HCT116 (cell line): ENCODE measurements around the gene GPNMB. TPM values are rescaled to one million over a fixed set of nuclear protein-coding genes. Genes with fewer than 3 reads are reported as not detected.

Source experiments
- ATAC-seq: fragments of 200-7000 bp; cut with Tn5 transposase; 2 replicates; pipeline ENCODE4 v1.9.1; 2020; ENCODE audit warnings: mild to moderate bottlenecking, moderate library complexity
- BruUV-seq: library from RNA; stranded (reverse); fragments of 400-500 nt; replicated peaks from 2 replicates; lab custom pipeline; 2021; lab: Mats Ljungman, UMichigan
- CTCF ChIA-PET: fragments of 300-600 bp; sonication (Branson Sonifier 250); formaldehyde crosslinking; loops from one replicate; lab custom pipeline; 2021; ENCODE audit warnings: antibody characterized with exemption; lab: Charles Lee
- POLR2A ChIA-PET: fragments of 300-600, 350-600 bp; sonication (Branson Sonifier 250); formaldehyde crosslinking; loops from one replicate; lab custom pipeline; 2021; ENCODE audit warnings: antibody characterized with exemption; lab: Charles Lee
- RAD21 ChIA-PET, 2 experiments: fragments of 300-600 bp; sonication (Branson Sonifier 250); formaldehyde crosslinking; loops; one replicate each; lab custom pipeline; 2023; ENCODE audit warnings: low total read pairs in 2 of 2; ENCODE audit not compliant: uncharacterized antibody in 2 of 2, unreplicated experiment in 2 of 2, low non-redundant PET in 1 of 2; lab: Charles Lee
- DNase-seq: peaks from one replicate; pipeline ENCODE4 v3.0.0-alpha.2; 2010; ENCODE audit warnings: low read depth, low spot score
- H2AFZ ChIP-seq: fragments of 200-600 bp; shearing (Covaris generic), sonication (generic); 2 replicates; pipeline ENCODE4 v1.6.1; 2017; ENCODE audit warnings: low read depth, mixed run types, mixed read lengths, antibody characterized with exemption, low read length; ENCODE audit not compliant: poor library complexity, severe bottlenecking
- H3K27ac ChIP-seq: 2 replicates; pipeline ENCODE4 v1.5.1; 2012; ENCODE audit warnings: low read depth, low read length
- H3K27me3 ChIP-seq: fragments of 200-600 bp; sonication (generic); 2 replicates; pipeline ENCODE4 v1.6.1; 2016; ENCODE audit warnings: mixed run types, low read length, mixed read lengths; ENCODE audit not compliant: insufficient read depth
- H3K36me3 ChIP-seq, 2 experiments: fragments of 200-500 bp in 1 of 2; fragments of 200-600 bp in 1 of 2; sonication (Bioruptor generic) in 1 of 2; sonication (generic) in 1 of 2; 2 replicates each; pipeline versions ENCODE4 v1.5.1 to v1.6.1; 2014 to 2016; ENCODE audit warnings: low read length in 2 of 2, inconsistent platforms in 1 of 2, mixed read lengths in 1 of 2, mixed run types in 1 of 2; ENCODE audit not compliant: insufficient read depth in 2 of 2, control insufficient read depth in 1 of 2
- H3K4me1 ChIP-seq, 2 experiments: fragments of 200-600 bp in 1 of 2; sonication (generic) in 1 of 2; 2 replicates each; pipeline versions ENCODE4 v1.5.1 to v1.6.1; 2012 to 2017; ENCODE audit warnings: low read length in 2 of 2, inconsistent platforms in 1 of 2, mild to moderate bottlenecking in 1 of 2, mixed read lengths in 1 of 2, mixed run types in 1 of 2, moderate library complexity in 1 of 2; ENCODE audit not compliant: insufficient read depth in 2 of 2, control insufficient read depth in 1 of 2
- H3K4me2 ChIP-seq: fragments of 200-600 bp; sonication (generic); 2 replicates; pipeline ENCODE4 v1.6.1; 2017; ENCODE audit warnings: mixed run types, low read length, mixed read lengths
- H3K4me3 ChIP-seq, 2 experiments: fragments of 200-600 bp in 1 of 2; sonication (generic) in 1 of 2; replicated peaks in 1 of 2; 2 replicates each; pipeline ENCODE4 v1.5.1; 2011 to 2016; ENCODE audit warnings: low read length in 2 of 2, control low read depth in 1 of 2, low read depth in 1 of 2, mild to moderate bottlenecking in 1 of 2, mixed read lengths in 1 of 2, mixed run types in 1 of 2
- H3K79me2 ChIP-seq: fragments of 200-600 bp; sonication (generic); 2 replicates; pipeline ENCODE4 v1.6.1; 2017; ENCODE audit warnings: mild to moderate bottlenecking, mixed run types, low read length, moderate library complexity, mixed read lengths; ENCODE audit not compliant: insufficient read depth
- H3K9ac ChIP-seq: fragments of 200-600 bp; sonication (generic); 2 replicates; pipeline ENCODE4 v1.6.1; 2016; ENCODE audit warnings: low read length, mixed read lengths
- H3K9me2 ChIP-seq: fragments of 200-600 bp; sonication (generic), shearing (Covaris generic); 2 replicates; pipeline ENCODE4 v1.6.1; 2017; ENCODE audit warnings: mixed run types, mild to moderate bottlenecking, moderate library complexity; ENCODE audit not compliant: insufficient read depth
- H3K9me3 ChIP-seq, 2 experiments: fragments of 200-500 bp in 1 of 2; fragments of 200-600 bp in 1 of 2; sonication (Bioruptor generic) in 1 of 2; sonication (generic) in 1 of 2; 2 replicates each; pipeline ENCODE4 v1.6.1; 2014 to 2017; ENCODE audit warnings: low read length in 2 of 2, mixed read lengths in 2 of 2, inconsistent platforms in 1 of 2, low read depth in 1 of 2, mild to moderate bottlenecking in 1 of 2, mixed run types in 1 of 2, moderate library complexity in 1 of 2; ENCODE audit not compliant: control insufficient read depth in 1 of 2, insufficient read depth in 1 of 2
- H4K20me1 ChIP-seq: fragments of 200-600 bp; sonication (generic), shearing (Covaris generic); 2 replicates; pipeline ENCODE4 v1.6.1; 2017; ENCODE audit warnings: mixed run types, mild to moderate bottlenecking, moderate library complexity; ENCODE audit not compliant: insufficient read depth
- CEBPB ChIP-seq: IDR thresholded peaks from 2 replicates; pipeline ENCODE4 v1.6.1; 2012; ENCODE audit warnings: low read depth
- EGR1 ChIP-seq: IDR thresholded peaks from 2 replicates; pipeline ENCODE4 v1.6.1; 2012; ENCODE audit warnings: low read depth
- EZH2 ChIP-seq: fragments of 200-600 bp; sonication (generic); IDR thresholded peaks from 2 replicates; pipeline ENCODE4 v1.6.1; 2017; ENCODE audit warnings: antibody characterized with exemption, mixed run types
- RAD21 ChIP-seq: IDR thresholded peaks from 2 replicates; pipeline ENCODE4 v1.6.1; 2012; ENCODE audit warnings: low read depth, mild to moderate bottlenecking
- SIN3A ChIP-seq: IDR thresholded peaks from 2 replicates; pipeline ENCODE4 v1.6.1; 2012; ENCODE audit warnings: low read depth
- SRF ChIP-seq: IDR thresholded peaks from 2 replicates; pipeline ENCODE4 v1.6.1; 2012; ENCODE audit warnings: low read depth
- TCF7L2 ChIP-seq: IDR thresholded peaks from 2 replicates; pipeline ENCODE4 v1.7.0; 2011; ENCODE audit warnings: borderline replicate concordance, inconsistent platforms; ENCODE audit not compliant: insufficient read depth, insufficient read length; ENCODE audit errors: extremely low read depth
- YY1 ChIP-seq: IDR thresholded peaks from 2 replicates; pipeline ENCODE4 v1.6.1; 2011; ENCODE audit warnings: low read length, low read depth, moderate library complexity, mild to moderate bottlenecking; ENCODE audit not compliant: insufficient replicate concordance; ENCODE audit errors: extremely low read depth
- intact Hi-C: fragments of 100-400 bp; cut with micrococcal nuclease; formaldehyde crosslinking; loops from 2 replicates; pipeline ENCODE4 v1.10.0; 2022
- total RNA-seq: library from RNA; stranded (reverse); gene quantifications from one replicate; pipeline ENCODE4 v1.2.1, GENCODE V29; 2021; ENCODE audit not compliant: unreplicated experiment
- TF ChIP-seq, protein P1 (sequence below): IDR thresholded peaks from 2 replicates; pipeline ENCODE4 v1.6.1; 2012

GPNMB gene
- total RNA-seq, 1 experiment from 2014 or later: 2.8 TPM

DNA sequence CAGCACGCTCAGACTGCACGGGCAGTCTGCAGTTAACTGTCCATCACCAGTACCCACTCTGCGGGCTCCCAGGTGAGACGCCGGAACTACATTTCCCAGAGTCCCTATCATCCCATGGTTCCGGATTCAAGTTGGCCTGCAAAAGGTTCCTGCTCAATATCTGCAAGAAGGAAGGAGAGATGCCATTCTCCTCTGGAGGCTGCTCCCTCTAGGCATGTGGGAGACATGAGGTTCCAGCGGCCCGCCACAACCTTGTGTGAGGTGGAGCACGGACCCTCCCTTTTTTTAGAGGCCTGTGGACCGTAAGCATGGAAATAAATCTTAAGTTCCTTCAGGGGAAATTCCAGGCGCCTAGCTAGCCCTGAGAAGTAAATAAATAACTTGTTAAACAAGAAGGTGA lies 35.0 kb upstream of the GPNMB start:
- no peaks in the 10 kb centered on the region for H3K79me2 ChIP-seq
- H3K9ac ChIP-seq: no peak overlapping the region
- H3K4me1 ChIP-seq: no peaks in the 10 kb centered on the region
- no peak overlapping the region for H3K27ac ChIP-seq
- H3K9me2 ChIP-seq: no peaks in the 10 kb centered on the region
- DNase-seq: no peak
- H4K20me1 ChIP-seq: no peaks in the 10 kb centered on the region
- RAD21 ChIA-PET: no interaction called here
- no TSS peak for BruUV-seq
- H3K4me3 ChIP-seq: no peak overlapping the region
- H3K4me2 ChIP-seq: no peak overlapping the region
- TF ChIP-seq YY1: no peak
- TF ChIP-seq TCF7L2: no peak
- TF ChIP-seq, all 23 proteins: peak for 0
- Histone ChIP-seq H3K36me3 (no peaks in the 10 kb centered on the region), H3K27me3 (no peaks in the 10 kb centered on the region), H3K9me3 (no peaks in the 10 kb centered on the region), H2AFZ (no peak overlapping the region)
- ChIA-PET POLR2A (no interaction called here), CTCF (no interaction called here)
- no peak for ATAC-seq
- intact Hi-C loops: no loop called here

DNA sequence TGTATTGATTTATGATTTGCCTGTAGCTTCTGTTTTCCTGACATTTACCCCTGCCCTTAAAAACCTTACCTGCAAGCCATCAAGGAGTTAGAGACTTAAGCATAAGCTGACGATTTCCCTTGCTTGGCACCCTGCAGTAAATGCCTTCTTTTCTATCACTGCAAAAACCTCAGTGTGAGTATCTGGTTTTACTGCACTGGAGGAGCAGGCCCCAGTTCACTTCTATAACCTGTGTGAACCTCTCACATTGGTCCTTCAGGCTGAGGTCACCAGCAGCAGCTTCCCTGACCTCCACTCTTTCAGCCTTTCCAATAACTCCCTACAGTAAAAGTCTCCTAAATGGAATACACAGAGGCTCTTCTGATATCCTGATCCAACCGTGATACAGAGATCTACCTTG lies 34.2 kb upstream of the GPNMB start:
- no peak overlapping the region for H3K4me3 ChIP-seq
- H4K20me1 ChIP-seq: no peaks in the 10 kb centered on the region
- ChIA-PET POLR2A (no interaction called here), CTCF (no interaction called here), RAD21 (no interaction called here)
- H3K4me1 ChIP-seq: no peaks in the 10 kb centered on the region
- DNase-seq: no peak
- H3K4me2 ChIP-seq: no peak overlapping the region
- H2AFZ ChIP-seq: no peak overlapping the region
- no peaks in the 10 kb centered on the region for H3K9me2 ChIP-seq
- no peak overlapping the region for H3K27ac ChIP-seq
- ATAC-seq: no peak
- H3K27me3 ChIP-seq: no peaks in the 10 kb centered on the region
- no peak overlapping the region for H3K9ac ChIP-seq
- no peaks in the 10 kb centered on the region for H3K36me3 ChIP-seq
- BruUV-seq: no TSS peak
- intact Hi-C loops: no loop called here
- H3K9me3 ChIP-seq: no peaks in the 10 kb centered on the region
- TF ChIP-seq EZH2 (no peak), SRF (no peak), YY1 (no peak), CEBPB (no peak), EGR1 (no peak), RAD21 (no peak), SIN3A (no peak)
- TF ChIP-seq, protein P1, sequence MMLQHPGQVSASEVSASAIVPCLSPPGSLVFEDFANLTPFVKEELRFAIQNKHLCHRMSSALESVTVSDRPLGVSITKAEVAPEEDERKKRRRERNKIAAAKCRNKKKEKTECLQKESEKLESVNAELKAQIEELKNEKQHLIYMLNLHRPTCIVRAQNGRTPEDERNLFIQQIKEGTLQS: no peak
- H3K79me2 ChIP-seq: no peaks in the 10 kb centered on the region
